BE2C (cell line): ENCODE data around the gene CST7.
"Not testable (repeated sequence)": the region's sequence is repeated elsewhere in the genome, so short reads cannot be mapped to it uniquely, and the experiment has no call there.

Experiments used
- DNase-seq: peaks from one replicate; pipeline ENCODE4 v3.0.0-alpha.2; 2020
- H3K27me3 ChIP-seq: fragments of 250-450 bp; sonication (Bioruptor Pico); 2 replicates; pipeline ENCODE4 v1.5.1; 2020; ENCODE audit warnings: mild to moderate bottlenecking
- H3K36me3 ChIP-seq: fragments of 250-450 bp; sonication (Bioruptor Pico); 2 replicates; pipeline ENCODE4 v1.5.1; 2020; ENCODE audit warnings: mild to moderate bottlenecking
- H3K4me1 ChIP-seq: fragments of 250-450 bp; sonication (Bioruptor Pico); 2 replicates; pipeline ENCODE4 v1.5.1; 2020
- H3K4me3 ChIP-seq: 2 replicates; pipeline ENCODE4 v1.5.1; 2011; ENCODE audit warnings: low read depth, low read length
- H3K9me3 ChIP-seq: fragments of 250-450 bp; sonication (Bioruptor Pico); 2 replicates; pipeline ENCODE4 v1.5.1; 2020
- TF ChIP-seq, protein P1 (sequence below): IDR thresholded peaks from 2 replicates; pipeline ENCODE4 v1.5.1; 2012; ENCODE audit warnings: mild to moderate bottlenecking, low read depth, low read length

Gene CST7

GRCh38 chr20:24942679-24943078 is 6.4 kb upstream of the CST7 start:
- Histone ChIP-seq H3K4me3 (no peak overlapping the region), H3K36me3 (no peaks in the 10 kb centered on the region), H3K27me3 (no peaks in the 10 kb centered on the region), H3K4me1 (no peaks in the 10 kb centered on the region), H3K9me3 (no peaks in the 10 kb centered on the region)
- DNase-seq, result no peak
- TF ChIP-seq, protein P1, sequence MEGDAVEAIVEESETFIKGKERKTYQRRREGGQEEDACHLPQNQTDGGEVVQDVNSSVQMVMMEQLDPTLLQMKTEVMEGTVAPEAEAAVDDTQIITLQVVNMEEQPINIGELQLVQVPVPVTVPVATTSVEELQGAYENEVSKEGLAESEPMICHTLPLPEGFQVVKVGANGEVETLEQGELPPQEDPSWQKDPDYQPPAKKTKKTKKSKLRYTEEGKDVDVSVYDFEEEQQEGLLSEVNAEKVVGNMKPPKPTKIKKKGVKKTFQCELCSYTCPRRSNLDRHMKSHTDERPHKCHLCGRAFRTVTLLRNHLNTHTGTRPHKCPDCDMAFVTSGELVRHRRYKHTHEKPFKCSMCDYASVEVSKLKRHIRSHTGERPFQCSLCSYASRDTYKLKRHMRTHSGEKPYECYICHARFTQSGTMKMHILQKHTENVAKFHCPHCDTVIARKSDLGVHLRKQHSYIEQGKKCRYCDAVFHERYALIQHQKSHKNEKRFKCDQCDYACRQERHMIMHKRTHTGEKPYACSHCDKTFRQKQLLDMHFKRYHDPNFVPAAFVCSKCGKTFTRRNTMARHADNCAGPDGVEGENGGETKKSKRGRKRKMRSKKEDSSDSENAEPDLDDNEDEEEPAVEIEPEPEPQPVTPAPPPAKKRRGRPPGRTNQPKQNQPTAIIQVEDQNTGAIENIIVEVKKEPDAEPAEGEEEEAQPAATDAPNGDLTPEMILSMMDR, result no peak

DNA sequence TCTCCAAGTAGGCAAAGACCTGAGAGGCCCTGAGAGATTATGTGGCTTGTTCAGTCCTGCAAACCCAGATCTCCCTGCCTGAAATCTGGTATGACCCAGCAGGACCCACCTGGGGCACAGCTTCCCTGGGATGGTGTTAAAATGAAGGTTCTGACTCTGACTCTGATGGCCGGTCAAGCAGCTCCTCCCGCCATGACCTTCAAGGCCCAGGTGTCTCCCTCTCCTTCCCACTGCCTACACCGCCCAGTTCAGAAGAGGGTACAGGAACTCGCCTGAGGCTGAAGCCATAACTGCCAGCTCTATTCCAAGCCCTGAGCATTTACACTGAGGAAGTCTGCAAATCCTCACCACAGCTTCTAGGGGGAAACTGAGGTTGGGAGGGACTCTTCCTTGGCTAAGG is 5.9 kb upstream of the CST7 start:
- TF ChIP-seq, protein P1, result no peak
- Histone ChIP-seq H3K27me3 (no peaks in the 10 kb centered on the region), H3K9me3 (no peaks in the 10 kb centered on the region), H3K36me3 (no peaks in the 10 kb centered on the region), H3K4me3 (no peak overlapping the region), H3K4me1 (no peaks in the 10 kb centered on the region)
- no peak for DNase-seq

- H3K4me3 ChIP-seq, result no peak overlapping the region
- H3K36me3 ChIP-seq, result no peaks in the 10 kb centered on the region
- no peaks in the 10 kb centered on the region for H3K9me3 ChIP-seq
- TF ChIP-seq, protein P1, result no peak
- H3K27me3 ChIP-seq, result no peaks in the 10 kb centered on the region
- H3K4me1 ChIP-seq, result no peaks in the 10 kb centered on the region
- DNase-seq, result no peak
Observed at GRCh38 chr20:24943731-24944130, 5.3 kb upstream of the CST7 start.

DNA sequence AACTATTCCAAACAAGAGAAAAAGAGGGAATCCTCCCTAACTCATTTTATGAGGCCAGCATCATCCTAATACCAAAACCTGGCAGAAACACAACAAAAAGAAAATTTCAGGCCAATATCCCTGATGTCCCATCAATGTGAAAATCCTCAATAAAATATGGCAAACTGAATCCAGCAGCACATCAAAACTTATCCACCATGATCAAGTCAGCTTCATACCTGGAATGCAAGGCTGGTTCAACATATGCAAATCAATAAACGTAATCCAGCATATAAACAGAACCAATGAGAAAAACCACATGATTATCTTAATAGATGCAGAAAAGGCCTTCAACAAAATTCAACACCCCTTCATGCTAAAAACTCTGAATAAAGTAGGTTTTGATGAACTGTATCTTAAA is 2.7 kb upstream of the CST7 start:
- not testable (repeated sequence) for H3K27me3 ChIP-seq

GRCh38 chr20:24948396-24948938 is 602 bp upstream of the CST7 start:
- not testable (repeated sequence) for H3K4me1 ChIP-seq, DNase-seq, H3K27me3 ChIP-seq, H3K4me3 ChIP-seq, H3K9me3 ChIP-seq, H3K36me3 ChIP-seq

More for the DNA sequence above, 2.7 kb upstream of the CST7 start:
- not testable (repeated sequence) for H3K9me3 ChIP-seq, H3K4me1 ChIP-seq, H3K4me3 ChIP-seq, H3K36me3 ChIP-seq, DNase-seq

GRCh38 chr20:24949756-24950127 is 673 bp downstream of the CST7 start:
- DNase-seq, result no peak
- Histone ChIP-seq H3K4me1 (no peaks in the 10 kb centered on the region), H3K9me3 (no peaks in the 10 kb centered on the region), H3K4me3 (no peak overlapping the region), H3K27me3 (peaks cover 7% of the 10 kb centered on the region; the same call in 1 of the 2 replicates), H3K36me3 (no peaks in the 10 kb centered on the region)
- TF ChIP-seq, protein P1, result no peak

DNA sequence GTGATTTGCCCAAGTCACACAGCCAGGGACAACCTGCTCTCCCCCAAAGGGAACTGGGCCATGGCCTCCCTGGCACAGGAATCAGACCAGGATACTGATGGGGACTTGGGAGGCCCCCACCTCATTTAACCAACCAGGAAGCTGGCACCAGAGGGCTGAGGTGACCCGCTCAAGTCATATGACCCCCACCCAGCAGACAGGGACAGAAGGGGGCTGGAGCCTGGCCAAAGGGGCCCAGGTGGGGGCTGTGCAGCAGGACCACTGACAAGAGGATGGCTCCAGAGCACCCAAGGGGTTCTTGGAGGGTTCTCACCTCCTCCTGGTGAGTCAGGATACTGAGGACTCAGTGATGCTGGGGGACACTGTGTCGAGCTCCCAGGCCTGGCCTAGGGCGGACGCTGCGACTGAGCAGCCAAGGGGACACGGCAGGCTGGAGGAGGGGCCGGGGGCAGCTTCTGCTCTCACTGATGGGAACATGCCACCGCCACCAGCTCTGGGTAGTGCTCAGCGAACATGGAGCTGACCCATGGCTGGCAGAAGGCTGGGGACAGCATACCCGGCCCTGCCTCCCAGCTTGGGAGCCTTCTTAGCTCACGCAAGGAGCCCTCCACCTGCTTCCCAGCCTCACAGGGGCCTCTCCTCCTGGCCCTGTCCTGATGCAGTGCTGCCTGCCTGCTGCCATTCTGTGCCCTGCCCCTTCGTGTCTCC is 1.2 kb downstream of the CST7 start:
- H3K36me3 ChIP-seq, result no peaks in the 10 kb centered on the region
- H3K4me1 ChIP-seq, result no peaks in the 10 kb centered on the region
- TF ChIP-seq, protein P1, result no peak
- no peak overlapping the region for H3K4me3 ChIP-seq
- no peaks in the 10 kb centered on the region for H3K9me3 ChIP-seq
- peaks cover 7% of the 10 kb centered on the region; the same call in 1 of the 2 replicates for H3K27me3 ChIP-seq
- no peak for DNase-seq
